Suprapubic skin (tissue), 4 donors: ENCODE results near the gene LMX1B.

ENCODE experiments used
- CTCF ChIP-seq, 2 donors: fragments of 200-600 bp in 1 of 2; fragments of 450-650 bp in 1 of 2; sonication (generic) in 1 of 2; IDR thresholded peaks; one replicate each; pipeline ENCODE4 v1.5.1; 2016 to 2019; ENCODE audit warnings: antibody characterized with exemption in 2 of 2, mild to moderate bottlenecking in 1 of 2, moderate library complexity in 1 of 2
- EP300 ChIP-seq: sonication (generic); formaldehyde crosslinking; IDR thresholded peaks from one replicate; pipeline ENCODE4 v1.6.1; 2017; ENCODE audit warnings: antibody characterized with exemption
- POLR2A ChIP-seq, 2 donors: fragments of 450-650 bp; IDR thresholded peaks; one replicate each; pipeline ENCODE4 v1.6.1; 2017; ENCODE audit warnings: antibody characterized with exemption in 2 of 2, mild to moderate bottlenecking in 2 of 2, moderate library complexity in 2 of 2
- POLR2AphosphoS5 ChIP-seq, 3 donors: sonication (generic); formaldehyde crosslinking; IDR thresholded peaks; one replicate each; pipeline ENCODE4 v1.6.1; 2017; ENCODE audit warnings: antibody characterized with exemption in 3 of 3

- no peak for TF ChIP-seq CTCF (IDR thresholded peaks at IDR 0.05)
- no peak for TF ChIP-seq POLR2A (IDR thresholded peaks at IDR 0.05)
- no peak for TF ChIP-seq POLR2AphosphoS5 (IDR thresholded peaks at IDR 0.05)
- TF ChIP-seq EP300: no peak
Measured at GRCh38 chr9:126700903-126701812, 87.4 kb downstream of the LMX1B start.
